ENCODE results near the gene ATF6B.
"Not testable (repeated sequence)": the region's sequence is repeated elsewhere in the genome, so short reads cannot be mapped to it uniquely, and the experiment has no call there.

ATF6B gene

DNA sequence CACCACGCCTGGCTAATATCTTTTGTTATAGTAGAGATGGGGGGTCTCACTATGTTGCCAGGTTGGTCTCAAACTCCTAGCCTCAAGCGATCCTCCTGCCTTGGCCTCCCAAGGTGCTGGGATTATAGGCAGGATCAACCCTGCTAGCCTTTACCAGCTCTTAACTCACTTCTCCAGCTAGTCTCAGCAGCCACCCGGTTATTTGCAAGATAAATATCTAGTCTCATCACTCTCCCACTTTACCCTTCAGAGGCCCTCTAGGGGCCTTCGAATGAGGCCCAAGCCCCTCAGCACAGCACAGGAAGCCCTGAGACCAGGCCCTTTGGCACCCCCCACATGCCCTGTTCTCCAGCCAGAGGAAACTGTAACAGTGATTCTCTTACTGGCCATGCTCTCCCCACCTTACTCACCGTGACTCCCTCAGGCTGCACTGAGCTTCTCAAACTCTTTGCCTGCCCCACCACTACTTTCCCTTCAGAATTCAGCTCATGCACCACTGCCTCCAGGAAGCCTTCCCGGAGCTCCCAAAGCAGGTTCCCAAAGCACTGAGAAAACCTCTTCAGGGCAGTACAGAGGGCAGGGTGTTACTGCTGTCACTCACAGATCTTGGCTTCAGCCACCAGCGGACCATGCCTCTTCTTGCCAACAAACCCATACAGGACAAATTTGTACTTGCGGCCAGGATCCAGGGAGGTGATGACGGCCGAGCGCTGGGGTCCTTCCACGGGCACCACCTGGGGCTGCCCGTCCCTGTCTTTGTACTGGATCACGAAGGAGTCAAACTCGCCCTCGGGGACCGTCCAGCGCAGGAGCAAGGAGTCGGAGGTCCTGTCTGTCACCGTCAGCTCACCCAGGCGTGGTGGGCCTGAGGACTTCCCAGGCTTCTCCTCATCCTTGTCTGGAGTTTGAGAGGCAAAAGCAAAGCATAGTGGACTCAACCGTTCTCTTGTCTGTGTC, 44.0 kb downstream of the ATF6B start:
- no peak for DNase-seq (ENCODE audit: low read depth in 2 of 2, low spot score in 1 of 2)

DNA sequence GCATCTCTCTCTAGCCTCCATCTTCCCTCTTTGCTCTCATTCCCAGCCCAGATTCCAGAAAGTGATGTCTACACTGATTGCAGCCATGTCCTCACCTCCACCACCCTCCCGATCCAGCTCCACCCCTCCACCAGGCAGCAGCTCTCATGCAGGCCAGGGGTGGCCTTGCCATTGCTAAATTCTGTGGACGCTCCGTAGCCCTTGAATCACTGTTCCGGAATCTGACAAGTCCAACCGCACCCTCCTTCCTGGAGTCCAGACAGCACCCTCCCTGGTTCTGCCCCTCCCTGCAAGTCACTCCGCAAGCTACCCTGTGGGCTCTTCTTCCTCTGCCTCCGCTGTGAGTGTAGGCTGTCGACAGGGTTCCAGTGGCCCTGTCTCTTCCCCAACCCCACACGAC, 45.1 kb downstream of the ATF6B start:
- DNase-seq (ENCODE audit: low read depth in 2 of 2, low spot score in 1 of 2) = no peak

DNA sequence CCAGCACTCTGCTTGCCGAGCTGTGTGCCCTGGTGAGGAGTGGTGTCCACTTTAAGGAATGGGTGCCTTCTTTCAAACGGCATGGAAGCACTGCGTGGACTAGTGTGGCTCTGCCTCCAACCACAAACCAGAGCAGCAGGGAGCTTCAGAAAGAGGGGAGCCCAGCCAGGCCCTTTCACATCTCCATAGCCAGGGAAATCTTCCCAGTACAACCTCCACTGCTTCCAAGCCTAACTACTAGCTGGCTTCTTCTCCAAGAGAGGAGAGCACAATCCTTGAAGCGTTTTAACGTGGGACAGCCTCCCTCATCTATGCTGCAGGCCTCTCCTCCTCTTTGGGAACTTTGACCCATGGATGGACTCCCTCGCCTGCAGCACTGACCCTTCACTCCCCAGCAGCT, 45.6 kb downstream of the ATF6B start:
- no peak for DNase-seq (ENCODE audit: low read depth in 2 of 2, low spot score in 1 of 2)

DNA sequence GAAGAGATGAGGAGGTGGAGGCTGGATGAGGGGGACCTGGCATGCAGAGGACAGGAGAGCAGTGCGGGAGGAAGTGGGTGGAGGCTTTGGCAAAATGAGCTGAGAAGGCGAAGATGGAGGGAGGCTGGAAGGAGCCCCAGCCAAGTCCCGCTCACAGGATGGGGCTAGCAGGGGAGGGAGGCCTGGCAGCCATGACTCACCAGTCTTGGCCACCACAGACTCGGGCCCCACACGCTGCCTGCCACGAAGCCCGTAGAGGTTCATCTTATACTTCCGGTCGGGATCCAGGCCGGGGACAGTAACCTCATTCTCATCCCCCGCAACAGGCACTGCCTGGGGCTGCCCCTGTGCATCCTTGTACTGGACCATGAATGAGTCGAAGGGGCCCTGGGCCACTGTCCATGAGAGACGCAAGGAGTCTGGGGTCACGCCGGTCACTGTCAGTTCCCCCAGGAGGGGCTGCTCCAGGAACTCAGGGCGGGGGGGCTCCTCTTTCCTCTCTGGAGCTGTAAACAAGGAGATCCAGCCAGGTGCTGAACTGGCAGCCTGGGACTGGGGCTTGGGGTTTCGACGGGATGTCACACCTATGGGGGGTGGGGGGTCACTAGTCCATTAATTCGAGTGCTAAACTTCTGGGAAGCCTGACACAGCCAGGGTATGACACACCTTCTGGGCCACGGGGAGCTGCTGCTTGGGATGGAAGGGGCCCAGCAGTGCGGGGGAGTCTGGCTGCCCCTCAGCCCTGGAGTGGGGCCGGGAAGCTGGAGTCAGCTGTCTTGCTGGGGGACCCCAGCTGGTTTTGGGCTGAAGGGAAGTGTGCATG, 46.7 kb downstream of the ATF6B start:
- no peak for DNase-seq (ENCODE audit: low read depth in 2 of 2, low spot score in 1 of 2)

DNA sequence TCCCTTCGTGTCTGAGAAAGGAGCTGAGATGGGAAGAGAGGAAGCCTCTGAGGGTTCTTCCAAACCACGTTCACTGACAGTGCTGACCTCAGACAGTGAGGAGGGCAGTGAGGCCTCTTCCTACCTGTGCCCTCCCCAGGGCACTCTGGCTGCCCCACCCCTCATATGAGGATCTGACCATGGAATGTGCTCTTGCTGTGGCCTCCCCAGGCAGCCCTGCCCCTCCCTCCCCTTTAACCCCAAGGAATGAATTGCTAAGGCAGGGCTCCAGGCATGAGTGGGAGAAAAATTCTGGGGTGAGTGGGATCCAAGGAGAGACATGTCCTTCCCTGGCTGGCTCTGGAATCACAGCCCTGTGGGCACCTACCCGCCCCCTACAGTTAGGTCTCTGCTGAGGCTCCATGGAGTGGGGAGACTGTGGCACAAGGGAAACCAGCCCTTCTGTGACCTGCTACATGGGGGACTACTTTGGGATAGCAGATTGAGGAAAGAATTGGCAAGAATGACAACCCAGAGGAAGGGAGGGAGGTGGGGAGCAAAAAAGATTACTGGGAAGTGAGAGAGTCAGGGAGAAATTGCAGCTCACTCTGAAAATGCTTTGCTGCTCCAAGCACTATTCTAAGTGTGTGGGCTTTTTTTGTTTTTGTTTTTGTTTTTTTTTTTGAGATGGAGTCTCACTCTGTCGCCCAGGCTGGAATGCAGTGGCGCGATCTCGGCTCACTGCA, 48.3 kb downstream of the ATF6B start:
- no peak for DNase-seq (ENCODE audit: low read depth in 2 of 2, low spot score in 1 of 2)

DNA sequence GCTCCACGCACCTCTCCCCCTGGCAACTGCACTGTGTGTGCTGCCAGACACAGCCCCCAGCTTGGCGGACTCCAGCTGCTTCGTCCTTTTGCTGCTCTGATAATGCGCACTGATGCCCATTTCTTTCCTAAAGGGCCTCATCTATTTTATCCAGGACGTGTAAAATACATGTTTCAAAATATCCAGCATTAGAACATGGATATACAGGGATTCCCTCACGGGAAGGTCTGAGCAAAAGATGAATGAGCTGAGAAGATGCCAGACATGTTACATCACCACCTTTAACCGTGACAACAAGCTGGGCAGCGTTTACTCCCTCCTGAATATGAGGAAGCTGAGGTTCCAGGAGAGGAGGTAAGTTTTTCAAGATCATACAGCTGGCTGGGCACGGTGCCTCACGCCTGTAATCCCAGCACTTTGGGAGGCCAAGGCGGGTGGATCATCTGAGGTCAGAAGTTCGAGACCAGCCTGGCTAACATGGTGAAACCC, 51.7 kb downstream of the ATF6B start:
- no peak for DNase-seq (ENCODE audit: low read depth in 2 of 2, low spot score in 1 of 2)

DNA sequence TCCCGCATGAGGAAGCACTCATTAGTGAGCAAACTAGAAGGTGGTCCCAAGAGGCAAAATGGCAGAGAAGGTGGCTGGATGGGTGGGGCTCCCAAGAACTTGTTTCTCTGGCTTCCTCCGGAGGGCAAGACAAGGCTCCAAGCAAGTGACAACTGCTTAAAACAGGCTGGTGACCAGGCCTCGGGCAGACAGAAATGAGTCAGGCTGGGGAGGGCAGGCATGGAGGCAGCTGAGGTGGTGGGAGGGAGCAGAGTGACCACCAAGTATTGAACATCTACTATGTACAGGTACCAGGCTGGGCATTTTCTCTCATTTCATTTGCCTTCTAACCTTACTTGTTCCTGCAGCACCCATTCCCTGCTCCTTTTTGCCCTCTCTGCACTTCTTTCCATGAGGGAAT, 52.3 kb downstream of the ATF6B start:
- DNase-seq (ENCODE audit: low read depth in 2 of 2, low spot score in 1 of 2) = no peak

DNA sequence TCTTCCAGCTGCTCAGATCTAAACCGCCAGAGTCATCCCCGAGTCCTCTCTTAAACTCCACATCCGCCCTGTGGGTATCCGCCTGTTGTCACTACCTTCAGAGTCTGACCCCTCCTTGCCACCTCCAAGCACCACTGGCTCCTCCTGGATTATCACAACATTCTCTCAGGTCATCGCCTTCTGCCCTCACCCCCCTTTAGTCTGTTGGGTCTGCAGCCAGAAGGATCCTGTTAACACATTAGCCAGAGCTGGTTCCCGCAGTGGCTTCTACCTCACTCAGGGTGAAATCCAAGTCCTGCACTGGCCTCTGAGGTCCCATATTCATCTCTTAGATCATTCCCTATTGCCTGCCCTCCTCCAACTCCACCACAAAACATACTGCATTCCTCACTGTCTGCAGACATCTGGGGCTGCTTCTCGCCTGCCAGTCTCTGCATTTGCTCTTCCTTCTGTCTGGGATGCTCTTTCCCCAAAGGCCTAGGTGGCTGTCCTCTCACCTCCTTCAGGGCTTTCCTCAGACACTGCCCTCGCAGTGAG, 53.0 kb downstream of the ATF6B start:
- DNase-seq (ENCODE audit: low read depth in 2 of 2, low spot score in 1 of 2) = no peak

DNA sequence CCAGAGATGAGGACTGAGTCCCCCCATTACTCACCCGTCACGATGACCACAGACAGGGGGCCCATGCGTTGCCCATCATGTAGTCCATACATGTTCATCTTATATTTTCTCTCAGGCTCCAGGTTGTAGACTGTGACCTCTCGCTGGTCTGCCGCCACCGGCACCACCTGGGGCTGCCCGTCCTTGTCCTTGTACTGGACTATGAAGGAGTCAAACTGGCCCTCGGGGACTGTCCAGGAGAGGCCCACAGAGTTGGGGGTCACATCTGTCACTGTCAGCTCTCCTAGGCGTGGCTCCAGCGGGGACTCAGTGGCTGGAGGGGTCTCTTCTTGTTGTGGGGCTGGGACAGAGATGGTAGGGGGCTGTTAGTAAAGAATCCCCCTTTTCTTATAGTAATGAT, 54.4 kb downstream of the ATF6B start:
- DNase-seq (ENCODE audit: low read depth in 2 of 2, low spot score in 1 of 2) = no peak

DNA sequence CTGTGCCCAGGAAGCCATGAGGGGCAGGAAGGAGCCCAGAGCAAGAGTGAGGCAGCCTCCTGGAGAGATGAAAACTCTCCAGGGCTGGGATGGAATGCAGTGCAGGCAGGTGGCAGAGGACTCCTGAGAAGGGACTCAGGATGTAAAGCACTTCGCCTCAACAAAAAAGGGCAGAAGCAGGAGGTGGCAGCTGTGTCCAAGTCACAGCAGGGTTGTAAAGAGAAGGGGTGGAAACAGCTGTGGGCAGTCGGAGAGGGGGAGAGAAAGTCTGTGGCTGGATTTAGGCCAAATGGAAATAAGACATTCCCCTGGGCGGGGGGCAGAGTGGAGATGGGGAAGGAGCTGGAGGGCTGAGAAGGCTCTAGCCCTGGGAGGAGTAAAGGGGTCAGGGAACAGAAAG, 54.9 kb downstream of the ATF6B start:
- DNase-seq (ENCODE audit: low read depth in 2 of 2, low spot score in 1 of 2) = no peak

DNA sequence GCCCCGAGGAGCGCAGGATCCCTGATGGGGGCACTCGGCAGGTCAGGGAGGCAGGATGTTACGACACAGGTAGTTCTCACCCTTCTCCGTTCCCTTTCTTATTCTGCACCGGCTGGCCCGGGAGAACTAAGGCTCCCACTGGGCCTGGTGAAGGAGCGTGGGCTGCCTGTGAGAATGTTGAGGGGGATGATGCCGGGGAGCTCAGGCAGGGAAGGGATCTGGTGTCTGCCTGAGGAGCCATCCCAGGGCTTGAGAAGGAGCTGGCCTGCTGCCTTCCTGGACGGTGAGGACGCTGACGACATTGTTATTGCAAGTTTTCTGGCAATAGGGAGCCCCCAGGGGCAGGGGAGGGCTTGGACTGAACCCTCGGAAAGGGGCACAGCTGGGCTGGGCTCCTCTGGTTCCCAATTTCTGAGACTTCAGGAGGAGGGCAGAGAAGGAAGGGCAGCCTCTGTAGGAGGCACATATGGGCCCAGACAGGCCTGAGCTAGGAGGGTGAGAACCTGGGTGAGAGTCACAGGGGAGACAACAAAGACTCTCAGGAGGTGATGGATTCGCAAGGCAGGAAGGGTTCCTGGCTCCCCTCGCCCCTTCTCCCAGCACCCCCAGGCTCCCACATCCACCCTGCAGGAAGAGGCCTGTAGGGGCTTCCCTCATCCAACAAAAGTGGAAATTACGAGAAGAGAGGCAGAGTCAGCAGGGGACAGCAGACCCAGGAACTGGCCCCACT, 57.1 kb downstream of the ATF6B start:
- DNase-seq (ENCODE audit: low read depth in 2 of 2, low spot score in 1 of 2) = no peak

DNA sequence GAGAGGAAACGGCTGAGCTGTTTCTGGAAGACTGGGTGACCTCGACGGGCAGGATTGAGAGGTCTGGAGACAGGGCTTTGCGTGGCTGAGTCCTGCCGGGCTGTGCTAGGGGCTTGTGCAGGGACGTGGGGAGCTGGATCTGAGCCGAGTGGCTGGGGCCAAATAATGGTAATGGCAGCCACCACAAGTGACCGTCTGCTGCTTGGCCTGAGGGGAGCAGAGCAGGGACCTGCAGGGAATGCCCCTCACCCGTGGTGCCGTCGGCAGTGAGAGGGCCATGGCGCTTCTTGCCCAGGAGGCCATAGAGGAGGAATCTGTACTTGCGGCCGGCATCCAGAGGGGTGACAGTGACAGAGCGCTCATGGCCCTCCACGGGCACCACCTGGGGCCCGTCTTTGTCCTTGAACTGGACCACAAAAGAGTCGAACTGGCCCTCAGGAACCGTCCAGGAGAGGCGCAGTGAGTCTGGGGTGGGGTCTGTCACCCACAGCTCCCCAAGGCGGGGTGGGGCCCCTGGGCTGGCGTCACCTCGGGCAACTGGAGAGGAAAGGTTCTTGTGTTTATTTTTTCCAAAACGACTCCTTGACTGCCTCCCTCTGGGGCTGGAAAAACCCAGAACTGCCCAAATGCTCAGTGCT, 58.0 kb downstream of the ATF6B start:
- DNase-seq (ENCODE audit: low read depth in 2 of 2, low spot score in 1 of 2) = no peak

DNA sequence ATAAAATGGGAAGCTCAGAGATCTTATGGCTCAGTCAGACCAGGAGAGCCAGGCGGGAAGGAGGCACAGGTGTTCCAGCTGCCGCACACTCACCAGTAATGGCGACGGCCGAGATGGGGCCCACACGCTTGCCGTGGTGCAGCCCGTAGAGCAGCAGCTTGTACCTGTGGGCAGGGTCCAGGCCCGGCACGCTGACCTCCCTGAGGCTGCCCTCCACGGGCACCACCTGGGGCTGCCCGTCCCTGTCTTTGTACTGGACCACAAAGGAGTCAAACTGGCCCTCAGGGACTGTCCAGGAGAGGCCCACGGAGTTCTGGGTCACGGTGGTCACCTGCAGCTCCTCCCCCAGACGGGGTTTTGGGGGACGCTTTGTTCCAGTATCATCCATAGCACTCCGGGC, 58.6 kb downstream of the ATF6B start:
- no peak for DNase-seq (ENCODE audit: low read depth in 2 of 2, low spot score in 1 of 2)

DNA sequence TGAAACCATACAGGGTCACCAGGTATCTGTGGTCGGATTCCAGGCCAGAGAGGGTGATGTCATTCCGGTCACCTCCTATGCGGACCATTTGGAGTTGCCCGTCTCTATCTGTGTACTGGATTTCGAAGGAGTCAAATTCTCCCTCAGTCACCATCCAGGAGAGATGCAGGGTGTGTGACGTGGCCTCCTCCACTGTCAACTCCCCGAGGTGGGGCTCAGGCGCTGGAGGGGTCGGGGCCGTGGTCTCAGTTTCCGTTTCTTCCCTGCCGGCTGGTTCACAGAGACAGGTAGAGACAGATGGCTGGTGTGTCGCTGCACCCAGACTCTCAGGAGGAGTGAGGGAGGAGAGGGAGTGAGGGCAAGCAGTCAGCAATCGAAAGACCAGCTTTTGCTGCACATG, 59.2 kb downstream of the ATF6B start:
- no peak for DNase-seq (ENCODE audit: low read depth in 2 of 2, low spot score in 1 of 2)

DNA sequence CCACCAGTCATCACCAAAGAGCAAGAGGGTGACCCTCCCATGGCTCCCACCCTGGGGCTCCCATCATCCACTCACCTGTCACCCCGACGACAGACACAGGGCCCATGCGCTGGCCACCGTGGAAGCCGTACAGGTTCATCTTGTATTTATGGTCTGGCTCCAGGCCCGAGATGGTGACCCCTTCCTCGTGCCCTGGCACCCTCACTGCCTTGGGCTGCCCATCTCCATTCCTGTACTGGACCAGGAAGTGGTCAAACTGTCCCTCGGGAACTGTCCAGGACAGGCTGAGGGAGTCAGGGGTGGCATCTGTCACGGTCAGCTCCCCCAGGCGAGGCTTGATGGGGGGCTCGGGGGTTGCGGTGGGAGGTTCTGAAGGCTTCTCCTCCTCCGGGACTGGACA, 59.7 kb downstream of the ATF6B start:
- DNase-seq (ENCODE audit: low read depth in 2 of 2, low spot score in 1 of 2) = not testable (repeated sequence)

DNA sequence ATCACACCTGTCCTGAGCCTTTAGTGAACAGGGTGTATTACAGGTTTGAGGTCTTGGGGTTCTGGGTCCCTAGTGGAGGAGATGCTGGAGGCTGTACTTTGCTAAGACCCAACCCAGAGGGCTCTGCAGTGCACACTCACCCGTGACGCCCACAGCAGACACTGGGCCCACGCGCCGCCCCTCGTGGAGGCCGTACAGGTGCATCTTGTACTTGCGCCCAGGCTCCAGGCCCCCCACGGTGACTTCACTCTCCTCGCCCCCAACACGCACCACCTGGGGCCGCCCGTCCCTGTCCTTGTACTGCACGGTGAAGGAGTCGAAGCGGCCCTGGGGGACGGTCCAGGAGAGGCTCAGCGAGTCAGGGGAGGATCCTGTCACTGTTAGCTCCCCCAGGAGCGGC, 60.5 kb downstream of the ATF6B start:
- DNase-seq (ENCODE audit: low read depth in 2 of 2, low spot score in 1 of 2) = not testable (repeated sequence)

All from stimulated activated CD8-positive, alpha-beta memory T cell treated with anti-CD3 and anti-CD28 coated beads, Interleukin-4, amount 100 ng/mL, for 1 hour (primary cell).